ENCODE data around the gene NOL6. TPM values are rescaled to one million over a fixed set of nuclear protein-coding genes. Genes with fewer than 3 reads are reported as not detected.

Gene NOL6
- total and polyA plus RNA-seq, 10 of the 15 experiments (the other 5 are each of a cell fraction or from before 2014, with no cell fraction given) = 8.3 to 53.2 (median 33.1) TPM

DNA sequence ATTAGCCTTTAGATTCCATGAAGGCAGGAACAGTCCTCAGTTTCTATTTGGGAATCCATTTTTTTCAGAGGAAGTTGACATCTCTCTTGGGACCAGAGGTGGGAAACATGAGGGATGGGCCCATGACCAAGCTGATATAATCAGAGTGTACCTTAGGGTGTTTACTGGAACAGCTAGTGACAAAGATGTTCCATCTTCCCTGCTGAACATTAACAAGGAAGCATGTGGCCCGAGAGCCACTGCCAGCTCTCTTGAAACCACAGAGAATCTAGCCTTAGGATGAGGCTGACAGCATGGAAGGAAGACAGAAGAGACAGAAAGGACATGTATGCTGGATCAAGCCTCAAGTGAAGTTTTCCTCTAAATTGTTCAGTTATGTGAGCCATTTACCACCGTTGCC is 42.3 kb downstream of the NOL6 start:
- in situ Hi-C loops (cut with MboI) = no loop called here
- WGBS (ENCODE audit: insufficient coverage, insufficient replicate concordance, low lambda C conversion rate, missing lambda C conversion rate) = 4% methylated on average over 2 of the region's 2 CpGs
- ChIA-PET SMC1A (ENCODE audit: uncharacterized antibody, unreplicated experiment) (interaction anchor here (1.6 kb wide), 1 partner anchor 22 kb away, joined by 5 read pairs; no protein-coding TSS in a partner anchor), POLR2A (no interaction called here), CTCF (interaction anchor here (0.6 to 2.1 kb wide), 5 partner anchors 16 to 190 kb away, joined by 3 to 10 read pairs (median 4); no protein-coding TSS in a partner anchor), RAD21 (ENCODE audit: unreplicated experiment) (no interaction called here)
- Histone ChIP-seq H3K27ac (ENCODE audit: control insufficient read depth, insufficient read depth) (no peak overlapping the region), H3K9ac (ENCODE audit: control insufficient read depth, insufficient read depth, low read length) (no peak overlapping the region), H3K27me3 (replicated peaks in 1 of 2; ENCODE audit: control insufficient read depth in 2 of 2, insufficient read depth in 2 of 2, low read length in 1 of 2) (peaks cover 0 to 6% of the 10 kb centered on the region in 2 experiments; a peak in 2 of 4 replicates), H3K4me1 (ENCODE audit: control insufficient read depth, insufficient read depth, low read length) (no peaks in the 10 kb centered on the region), H3K4me2 (ENCODE audit: control insufficient read depth, insufficient read depth) (no peak overlapping the region), H3K9me3 (replicated peaks; ENCODE audit: control insufficient read depth, insufficient read depth, low read length) (no peaks in the 10 kb centered on the region), H3K79me2 (ENCODE audit: control insufficient read depth, insufficient read depth, low read length) (no peaks in the 10 kb centered on the region), H4K20me1 (ENCODE audit: control insufficient read depth, insufficient read depth) (no peaks in the 10 kb centered on the region), H3K36me3 (ENCODE audit: control insufficient read depth in 2 of 2, insufficient read depth in 2 of 2, low read length in 1 of 2) (no peaks in the 10 kb centered on the region), H2AFZ (ENCODE audit: control insufficient read depth, low read depth, low read length) (no peak overlapping the region), H3K4me3 (no peak overlapping the region)
- no peak for FAIRE-seq
- DNase-seq (ENCODE audit: low read depth, low spot score) = no peak
- ATAC-seq = no peak
- intact Hi-C loops (cut with micrococcal nuclease; ENCODE audit: unreplicated experiment) = no loop called here
- BruUV-seq (replicated peaks) = no TSS peak
- TF ChIP-seq, protein P1, sequence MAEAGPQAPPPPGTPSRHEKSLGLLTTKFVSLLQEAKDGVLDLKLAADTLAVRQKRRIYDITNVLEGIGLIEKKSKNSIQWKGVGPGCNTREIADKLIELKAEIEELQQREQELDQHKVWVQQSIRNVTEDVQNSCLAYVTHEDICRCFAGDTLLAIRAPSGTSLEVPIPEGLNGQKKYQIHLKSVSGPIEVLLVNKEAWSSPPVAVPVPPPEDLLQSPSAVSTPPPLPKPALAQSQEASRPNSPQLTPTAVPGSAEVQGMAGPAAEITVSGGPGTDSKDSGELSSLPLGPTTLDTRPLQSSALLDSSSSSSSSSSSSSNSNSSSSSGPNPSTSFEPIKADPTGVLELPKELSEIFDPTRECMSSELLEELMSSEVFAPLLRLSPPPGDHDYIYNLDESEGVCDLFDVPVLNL (IDR thresholded peaks at IDR 0.05; ENCODE audit: low read depth, low read length) = no peak
- TF ChIP-seq CHD4 (IDR thresholded peaks at IDR 0.05) = no peak
- no peak for TF ChIP-seq ETV6 (conservative IDR thresholded peaks at IDR 0.05 in 1 of 2, IDR thresholded peaks at IDR 0.05 in 1 of 2; ENCODE audit: borderline replicate concordance in 1 of 2, low read depth in 1 of 2)
- TF ChIP-seq TARDBP (IDR thresholded peaks at IDR 0.05; ENCODE audit: borderline replicate concordance) = no peak
- no peak for TF ChIP-seq EZH2 (IDR thresholded peaks at IDR 0.05; ENCODE audit: borderline replicate concordance, control insufficient read depth, low read depth, low read length)
- TF ChIP-seq, protein P2, sequence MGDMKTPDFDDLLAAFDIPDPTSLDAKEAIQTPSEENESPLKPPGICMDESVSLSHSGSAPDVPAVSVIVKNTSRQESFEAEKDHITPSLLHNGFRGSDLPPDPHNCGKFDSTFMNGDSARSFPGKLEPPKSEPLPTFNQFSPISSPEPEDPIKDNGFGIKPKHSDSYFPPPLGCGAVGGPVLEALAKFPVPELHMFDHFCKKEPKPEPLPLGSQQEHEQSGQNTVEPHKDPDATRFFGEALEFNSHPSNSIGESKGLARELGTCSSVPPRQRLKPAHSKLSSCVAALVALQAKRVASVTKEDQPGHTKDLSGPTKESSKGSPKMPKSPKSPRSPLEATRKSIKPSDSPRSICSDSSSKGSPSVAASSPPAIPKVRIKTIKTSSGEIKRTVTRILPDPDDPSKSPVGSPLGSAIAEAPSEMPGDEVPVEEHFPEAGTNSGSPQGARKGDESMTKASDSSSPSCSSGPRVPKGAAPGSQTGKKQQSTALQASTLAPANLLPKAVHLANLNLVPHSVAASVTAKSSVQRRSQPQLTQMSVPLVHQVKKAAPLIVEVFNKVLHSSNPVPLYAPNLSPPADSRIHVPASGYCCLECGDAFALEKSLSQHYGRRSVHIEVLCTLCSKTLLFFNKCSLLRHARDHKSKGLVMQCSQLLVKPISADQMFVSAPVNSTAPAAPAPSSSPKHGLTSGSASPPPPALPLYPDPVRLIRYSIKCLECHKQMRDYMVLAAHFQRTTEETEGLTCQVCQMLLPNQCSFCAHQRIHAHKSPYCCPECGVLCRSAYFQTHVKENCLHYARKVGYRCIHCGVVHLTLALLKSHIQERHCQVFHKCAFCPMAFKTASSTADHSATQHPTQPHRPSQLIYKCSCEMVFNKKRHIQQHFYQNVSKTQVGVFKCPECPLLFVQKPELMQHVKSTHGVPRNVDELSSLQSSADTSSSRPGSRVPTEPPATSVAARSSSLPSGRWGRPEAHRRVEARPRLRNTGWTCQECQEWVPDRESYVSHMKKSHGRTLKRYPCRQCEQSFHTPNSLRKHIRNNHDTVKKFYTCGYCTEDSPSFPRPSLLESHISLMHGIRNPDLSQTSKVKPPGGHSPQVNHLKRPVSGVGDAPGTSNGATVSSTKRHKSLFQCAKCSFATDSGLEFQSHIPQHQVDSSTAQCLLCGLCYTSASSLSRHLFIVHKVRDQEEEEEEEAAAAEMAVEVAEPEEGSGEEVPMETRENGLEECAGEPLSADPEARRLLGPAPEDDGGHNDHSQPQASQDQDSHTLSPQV (IDR thresholded peaks at IDR 0.05) = no peak
- no peak for TF ChIP-seq STAT3 (IDR thresholded peaks at IDR 0.05; ENCODE audit: low read depth, low read length)
- TF ChIP-seq, protein P3, sequence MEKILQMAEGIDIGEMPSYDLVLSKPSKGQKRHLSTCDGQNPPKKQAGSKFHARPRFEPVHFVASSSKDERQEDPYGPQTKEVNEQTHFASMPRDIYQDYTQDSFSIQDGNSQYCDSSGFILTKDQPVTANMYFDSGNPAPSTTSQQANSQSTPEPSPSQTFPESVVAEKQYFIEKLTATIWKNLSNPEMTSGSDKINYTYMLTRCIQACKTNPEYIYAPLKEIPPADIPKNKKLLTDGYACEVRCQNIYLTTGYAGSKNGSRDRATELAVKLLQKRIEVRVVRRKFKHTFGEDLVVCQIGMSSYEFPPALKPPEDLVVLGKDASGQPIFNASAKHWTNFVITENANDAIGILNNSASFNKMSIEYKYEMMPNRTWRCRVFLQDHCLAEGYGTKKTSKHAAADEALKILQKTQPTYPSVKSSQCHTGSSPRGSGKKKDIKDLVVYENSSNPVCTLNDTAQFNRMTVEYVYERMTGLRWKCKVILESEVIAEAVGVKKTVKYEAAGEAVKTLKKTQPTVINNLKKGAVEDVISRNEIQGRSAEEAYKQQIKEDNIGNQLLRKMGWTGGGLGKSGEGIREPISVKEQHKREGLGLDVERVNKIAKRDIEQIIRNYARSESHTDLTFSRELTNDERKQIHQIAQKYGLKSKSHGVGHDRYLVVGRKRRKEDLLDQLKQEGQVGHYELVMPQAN (conservative IDR thresholded peaks at IDR 0.05) = no peak
- TF ChIP-seq CBX5 (IDR thresholded peaks at IDR 0.05; ENCODE audit: low read depth) = no peak
- TF ChIP-seq EED (IDR thresholded peaks at IDR 0.05; ENCODE audit: low read depth) = no peak
- TF ChIP-seq, protein P4, sequence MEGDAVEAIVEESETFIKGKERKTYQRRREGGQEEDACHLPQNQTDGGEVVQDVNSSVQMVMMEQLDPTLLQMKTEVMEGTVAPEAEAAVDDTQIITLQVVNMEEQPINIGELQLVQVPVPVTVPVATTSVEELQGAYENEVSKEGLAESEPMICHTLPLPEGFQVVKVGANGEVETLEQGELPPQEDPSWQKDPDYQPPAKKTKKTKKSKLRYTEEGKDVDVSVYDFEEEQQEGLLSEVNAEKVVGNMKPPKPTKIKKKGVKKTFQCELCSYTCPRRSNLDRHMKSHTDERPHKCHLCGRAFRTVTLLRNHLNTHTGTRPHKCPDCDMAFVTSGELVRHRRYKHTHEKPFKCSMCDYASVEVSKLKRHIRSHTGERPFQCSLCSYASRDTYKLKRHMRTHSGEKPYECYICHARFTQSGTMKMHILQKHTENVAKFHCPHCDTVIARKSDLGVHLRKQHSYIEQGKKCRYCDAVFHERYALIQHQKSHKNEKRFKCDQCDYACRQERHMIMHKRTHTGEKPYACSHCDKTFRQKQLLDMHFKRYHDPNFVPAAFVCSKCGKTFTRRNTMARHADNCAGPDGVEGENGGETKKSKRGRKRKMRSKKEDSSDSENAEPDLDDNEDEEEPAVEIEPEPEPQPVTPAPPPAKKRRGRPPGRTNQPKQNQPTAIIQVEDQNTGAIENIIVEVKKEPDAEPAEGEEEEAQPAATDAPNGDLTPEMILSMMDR (IDR thresholded peaks at IDR 0.05 in 2 of 3, conservative IDR thresholded peaks at IDR 0.05 in 1 of 3; ENCODE audit: control insufficient read depth in 2 of 3, extremely low read depth in 1 of 3, insufficient read depth in 1 of 3, low read depth in 3 of 3, low read length in 3 of 3) = no peak
- TF ChIP-seq KLF5 (IDR thresholded peaks at IDR 0.05; ENCODE audit: partially characterized antibody) = no peak

Data from GM12878 (cell line).